GM21786 (cell line): ENCODE data around the gene XKR8.
"Not testable (repeated sequence)": the region's sequence is repeated elsewhere in the genome, so short reads cannot be mapped to it uniquely, and the experiment has no call there.

Experiments used
- ATAC-seq: cut with Tn5 transposase; IDR thresholded peaks from one replicate; pipeline ENCODE4 v1.9.1; 2021; ENCODE audit not compliant: unreplicated experiment

XKR8 gene

GRCh38 chr1:27990920-27991537, 31.3 kb downstream of the XKR8 start:
- no peak for ATAC-seq

GRCh38 chr1:27992276-27992675, 32.5 kb downstream of the XKR8 start:
- ATAC-seq, result no peak

DNA sequence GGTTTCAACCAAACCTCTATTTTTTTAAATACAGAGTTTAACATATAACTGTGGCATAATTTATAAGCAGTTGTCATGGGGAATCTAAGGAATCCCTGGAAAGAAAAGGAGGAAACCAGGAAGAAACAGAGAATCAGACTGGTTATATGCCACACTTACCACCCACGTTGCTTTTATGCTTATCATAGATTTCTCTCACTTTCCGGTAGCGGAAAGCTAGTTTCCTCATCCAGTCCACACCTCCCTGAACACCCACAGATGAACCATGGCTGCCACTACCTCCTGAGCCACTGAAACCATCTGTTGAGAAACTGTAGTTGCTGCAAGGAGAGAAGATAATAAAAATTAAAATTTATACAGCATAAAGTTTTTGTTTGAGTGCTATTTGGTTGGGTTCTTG, 33.5 kb downstream of the XKR8 start:
- ATAC-seq, result no peak

GRCh38 chr1:27994060-27994459, 34.3 kb downstream of the XKR8 start:
- no peak for ATAC-seq

DNA sequence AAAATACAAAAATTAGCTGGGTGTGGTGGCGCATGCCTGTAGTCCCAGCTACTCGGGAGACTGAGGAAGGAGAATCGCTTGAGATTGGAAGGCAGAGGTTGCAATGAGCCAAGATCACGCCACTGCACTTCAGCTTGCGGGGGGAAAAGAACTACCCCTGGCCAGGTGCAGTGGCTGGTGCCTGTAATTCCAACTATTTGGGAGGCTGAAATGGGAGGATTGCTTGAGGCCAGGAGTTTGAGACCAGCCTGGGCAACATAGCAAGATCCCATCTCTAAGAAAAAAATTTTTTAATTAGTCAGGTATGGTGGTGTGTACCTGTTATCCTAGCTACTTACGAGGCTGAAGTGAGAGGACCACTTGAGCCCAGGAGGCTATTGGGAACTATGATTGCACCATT, 34.8 kb downstream of the XKR8 start:
- ATAC-seq, result not testable (repeated sequence)

- ATAC-seq, result no peak
Measured at GRCh38 chr1:27999055-27999454, 39.3 kb downstream of the XKR8 start.

DNA sequence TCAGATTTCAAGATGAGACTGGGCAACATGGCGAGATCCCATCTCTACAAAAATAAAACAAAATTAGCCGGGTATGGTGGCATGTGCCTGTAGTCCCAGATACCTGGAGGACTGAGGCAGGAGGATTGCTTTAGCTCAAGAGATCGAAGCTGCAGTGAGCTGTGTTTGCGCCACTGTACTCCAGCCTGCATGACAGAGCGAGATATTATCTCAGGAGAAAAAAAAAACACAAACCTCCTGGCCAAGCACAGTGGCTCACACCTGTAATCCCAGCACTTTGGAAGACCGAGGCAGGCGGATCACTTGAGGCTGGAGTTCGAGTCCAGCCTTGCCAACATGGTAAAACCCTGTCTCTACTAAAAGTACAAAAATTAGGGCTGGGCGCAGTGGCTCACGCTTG, 42.8 kb downstream of the XKR8 start:
- ATAC-seq, result no peak

- ATAC-seq, result not testable (repeated sequence)
Measured at GRCh38 chr1:28003117-28003516, 43.3 kb downstream of the XKR8 start.

GRCh38 chr1:28010969-28011368, 51.2 kb downstream of the XKR8 start:
- no peak for ATAC-seq
